ENCODE results near the gene KCNE2. TPM values are rescaled to one million over a fixed set of nuclear protein-coding genes. Genes with fewer than 3 reads are reported as not detected.
A peak's percentile ranks its signal among the peaks of the same experiment; 100 is the strongest.
"Not testable (repeated sequence)": the region's sequence is repeated elsewhere in the genome, so short reads cannot be mapped to it uniquely, and the experiment has no call there.

The KCNE2 gene
- total and polyA plus RNA-seq, 3 experiments from 2014 or later = not detected

- H3K4me1 Mint-ChIP-seq = no peaks in the 10 kb centered on the region
- H3K27ac ChIP-seq (ENCODE audit: low read depth, low read length) = no peak overlapping the region
- no peak overlapping the region for H3K4me3 Mint-ChIP-seq
- DNase-seq = peak in 3 of 5 donors; percentile 11 to 55 (median 30)
- H3K27ac Mint-ChIP-seq = no peak overlapping the region
- H3K27me3 Mint-ChIP-seq = peaks cover 15 to 21% of the 10 kb centered on the region in 2 donors
- POLR2A ChIA-PET = no interaction called here
- H3K4me1 ChIP-seq (ENCODE audit: insufficient read depth, low read length) = no peaks in the 10 kb centered on the region
- no peaks in the 10 kb centered on the region for H3K36me3 ChIP-seq (ENCODE audit: insufficient read depth, low read length)
- H3K36me3 Mint-ChIP-seq = no peaks in the 10 kb centered on the region
- no peaks in the 10 kb centered on the region for H3K27me3 ChIP-seq (ENCODE audit: insufficient read depth, low read length, poor library complexity, severe bottlenecking)
- H3K4me3 ChIP-seq (ENCODE audit: low read length) = no peak overlapping the region
- no peaks in the 10 kb centered on the region for H3K9me3 Mint-ChIP-seq
- CTCF ChIA-PET = interaction anchor here (0.8 to 1.8 kb wide), 9 partner anchors 13 to 453 kb away, joined by 3 to 7 read pairs (median 3); partner anchors contain the start of gene RCAN1
- H3K9me3 ChIP-seq (ENCODE audit: low read length) = no peaks in the 10 kb centered on the region
Measured at GRCh38 chr21:34367320-34367935, 3.6 kb downstream of the KCNE2 start.

GRCh38 chr21:34369741-34370140 lies 5.9 kb downstream of the KCNE2 start:
- Histone ChIP-seq H3K27ac (ENCODE audit: low read depth, low read length) (no peak overlapping the region), H3K4me3 (ENCODE audit: low read length) (no peak overlapping the region), H3K4me1 (ENCODE audit: insufficient read depth, low read length) (no peaks in the 10 kb centered on the region), H3K36me3 (ENCODE audit: insufficient read depth, low read length) (no peaks in the 10 kb centered on the region), H3K27me3 (ENCODE audit: insufficient read depth, low read length, poor library complexity, severe bottlenecking) (no peaks in the 10 kb centered on the region), H3K9me3 (ENCODE audit: low read length) (no peaks in the 10 kb centered on the region)
- H3K4me1 Mint-ChIP-seq = no peaks in the 10 kb centered on the region
- no peak for DNase-seq
- POLR2A ChIA-PET = no interaction called here
- no peak overlapping the region for H3K4me3 Mint-ChIP-seq
- H3K9me3 Mint-ChIP-seq = no peaks in the 10 kb centered on the region
- peaks cover 9 to 21% of the 10 kb centered on the region in 2 donors for H3K27me3 Mint-ChIP-seq
- no peak overlapping the region for H3K27ac Mint-ChIP-seq
- no peaks in the 10 kb centered on the region for H3K36me3 Mint-ChIP-seq
- CTCF ChIA-PET = interaction anchor here (1.7 kb wide), 1 partner anchor 8 kb away, joined by 7 read pairs; no protein-coding TSS in a partner anchor

GRCh38 chr21:34372321-34372720 lies 8.5 kb downstream of the KCNE2 start:
- Mint-ChIP-seq H3K4me1 (no peaks in the 10 kb centered on the region), H3K27me3 (peaks cover 7 to 21% of the 10 kb centered on the region in 2 donors), H3K4me3 (peak overlapping the region in 1 of 7 donors; percentile 77), H3K9me3 (no peaks in the 10 kb centered on the region), H3K36me3 (no peaks in the 10 kb centered on the region), H3K27ac (no peak overlapping the region)
- Histone ChIP-seq H3K27ac (ENCODE audit: low read depth, low read length) (no peak overlapping the region), H3K9me3 (ENCODE audit: low read length) (no peaks in the 10 kb centered on the region), H3K27me3 (ENCODE audit: insufficient read depth, low read length, poor library complexity, severe bottlenecking) (no peaks in the 10 kb centered on the region), H3K36me3 (ENCODE audit: insufficient read depth, low read length) (no peaks in the 10 kb centered on the region), H3K4me1 (ENCODE audit: insufficient read depth, low read length) (no peaks in the 10 kb centered on the region), H3K4me3 (ENCODE audit: low read length) (no peak overlapping the region)
- ChIA-PET POLR2A (no interaction called here), CTCF (interaction anchor here (1.7 kb wide), 1 partner anchor 10 kb away, joined by 6 read pairs; no protein-coding TSS in a partner anchor)
- DNase-seq = no peak

GRCh38 chr21:34374462-34374861 lies 10.7 kb downstream of the KCNE2 start:
- H3K27ac ChIP-seq (ENCODE audit: low read depth, low read length); H3K36me3 ChIP-seq (ENCODE audit: insufficient read depth, low read length); H3K36me3 Mint-ChIP-seq; POLR2A ChIA-PET; H3K4me1 ChIP-seq (ENCODE audit: insufficient read depth, low read length); H3K27ac Mint-ChIP-seq; H3K9me3 ChIP-seq (ENCODE audit: low read length); CTCF ChIA-PET; H3K4me3 Mint-ChIP-seq; H3K4me1 Mint-ChIP-seq; DNase-seq; H3K9me3 Mint-ChIP-seq; H3K4me3 ChIP-seq (ENCODE audit: low read length); H3K27me3 ChIP-seq (ENCODE audit: insufficient read depth, low read length, poor library complexity, severe bottlenecking): not testable (repeated sequence)
- H3K27me3 Mint-ChIP-seq = peaks cover 3 to 12% of the 10 kb centered on the region in 2 donors

GRCh38 chr21:34374940-34375618 lies 11.3 kb downstream of the KCNE2 start, which contains the start of gene SMIM11:
SMIM11 (plus strand) TSS chr21:34375507; CDS start chr21:34379505, 3,998 bp downstream.
- DNase-seq; H3K27me3 ChIP-seq (ENCODE audit: insufficient read depth, low read length, poor library complexity, severe bottlenecking); H3K27ac Mint-ChIP-seq; H3K9me3 ChIP-seq (ENCODE audit: low read length); H3K27me3 Mint-ChIP-seq; H3K27ac ChIP-seq (ENCODE audit: low read depth, low read length); H3K36me3 Mint-ChIP-seq; H3K9me3 Mint-ChIP-seq; H3K4me1 Mint-ChIP-seq; H3K36me3 ChIP-seq (ENCODE audit: insufficient read depth, low read length); POLR2A ChIA-PET; H3K4me3 Mint-ChIP-seq; H3K4me1 ChIP-seq (ENCODE audit: insufficient read depth, low read length); H3K4me3 ChIP-seq (ENCODE audit: low read length); CTCF ChIA-PET: not testable (repeated sequence)

- H3K27me3 ChIP-seq (ENCODE audit: insufficient read depth, low read length, poor library complexity, severe bottlenecking); H3K27me3 Mint-ChIP-seq; CTCF ChIA-PET; H3K4me3 ChIP-seq (ENCODE audit: low read length); H3K27ac Mint-ChIP-seq; H3K9me3 ChIP-seq (ENCODE audit: low read length); H3K4me1 Mint-ChIP-seq; H3K36me3 Mint-ChIP-seq; DNase-seq; H3K9me3 Mint-ChIP-seq; H3K36me3 ChIP-seq (ENCODE audit: insufficient read depth, low read length); POLR2A ChIA-PET; H3K27ac ChIP-seq (ENCODE audit: low read depth, low read length); H3K4me1 ChIP-seq (ENCODE audit: insufficient read depth, low read length); H3K4me3 Mint-ChIP-seq: not testable (repeated sequence)
Measured at GRCh38 chr21:34375619-34375972, 11.8 kb downstream of the KCNE2 start.

- POLR2A ChIA-PET; CTCF ChIA-PET; H3K4me3 Mint-ChIP-seq; H3K9me3 Mint-ChIP-seq; H3K36me3 Mint-ChIP-seq; H3K27ac Mint-ChIP-seq; H3K4me1 ChIP-seq (ENCODE audit: insufficient read depth, low read length); DNase-seq; H3K4me3 ChIP-seq (ENCODE audit: low read length); H3K27ac ChIP-seq (ENCODE audit: low read depth, low read length); H3K27me3 ChIP-seq (ENCODE audit: insufficient read depth, low read length, poor library complexity, severe bottlenecking); H3K4me1 Mint-ChIP-seq; H3K36me3 ChIP-seq (ENCODE audit: insufficient read depth, low read length); H3K9me3 ChIP-seq (ENCODE audit: low read length); H3K27me3 Mint-ChIP-seq: not testable (repeated sequence)
Measured at GRCh38 chr21:34383138-34383537, 19.3 kb downstream of the KCNE2 start.

GRCh38 chr21:34383724-34384415 lies 20.1 kb downstream of the KCNE2 start:
- H3K4me3 ChIP-seq (ENCODE audit: low read length); DNase-seq; H3K36me3 ChIP-seq (ENCODE audit: insufficient read depth, low read length); H3K9me3 Mint-ChIP-seq; H3K36me3 Mint-ChIP-seq; CTCF ChIA-PET; POLR2A ChIA-PET; H3K27me3 ChIP-seq (ENCODE audit: insufficient read depth, low read length, poor library complexity, severe bottlenecking); H3K4me3 Mint-ChIP-seq; H3K4me1 Mint-ChIP-seq; H3K27me3 Mint-ChIP-seq; H3K27ac Mint-ChIP-seq; H3K27ac ChIP-seq (ENCODE audit: low read depth, low read length); H3K4me1 ChIP-seq (ENCODE audit: insufficient read depth, low read length); H3K9me3 ChIP-seq (ENCODE audit: low read length): not testable (repeated sequence)

Measured in CD8-positive, alpha-beta memory T cell (primary cell).